Kidney (tissue), 14 donors: Measurements from ENCODE around the gene GTPBP2. TPM values are rescaled to one million over a fixed set of nuclear protein-coding genes. Genes with fewer than 3 reads are reported as not detected.

Source experiments
- DNase-seq, 5 donors: peaks; one replicate each; pipeline ENCODE4 v3.0.0-alpha.2; 2013 to 2020
- FAIRE-seq: peaks from 2 replicates; lab custom pipeline; 2012; peaks lifted over from hg19 to GRCh38; lab: Jason Lieb, UNC
- H3K27ac ChIP-seq, 2 donors: one replicate each; pipeline ENCODE4 v1.7.0; 2013; ENCODE audit warnings: low read depth in 2 of 2, low read length in 2 of 2, inconsistent platforms in 1 of 2
- H3K27me3 ChIP-seq: one replicate; pipeline ENCODE4 v1.7.1; 2013; ENCODE audit warnings: low read length, inconsistent platforms; ENCODE audit not compliant: control insufficient read depth, insufficient read depth
- H3K36me3 ChIP-seq, 3 donors: one replicate each; pipeline versions ENCODE4 v1.7.0 to v1.7.1; 2013; ENCODE audit warnings: low read length in 3 of 3, control low read depth in 1 of 3, inconsistent platforms in 1 of 3; ENCODE audit not compliant: insufficient read depth in 3 of 3, control insufficient read depth in 2 of 3
- H3K4me1 ChIP-seq, 3 donors: one replicate each; pipeline versions ENCODE4 v1.7.0 to v1.7.1; 2013; ENCODE audit warnings: low read length in 3 of 3, inconsistent platforms in 1 of 3, low read depth in 1 of 3; ENCODE audit not compliant: control insufficient read depth in 2 of 3, insufficient read depth in 2 of 3
- H3K4me3 ChIP-seq, 3 donors: one replicate each; pipeline versions ENCODE4 v1.7.0 to v1.8.1; 2013; ENCODE audit warnings: low read length in 3 of 3, control low read depth in 1 of 3, inconsistent platforms in 1 of 3
- H3K9ac ChIP-seq, 3 donors: one replicate each; pipeline versions ENCODE4 v1.7.0 to v1.7.1; 2013; ENCODE audit warnings: low read length in 3 of 3, control low read depth in 1 of 3, inconsistent platforms in 1 of 3
- H3K9me3 ChIP-seq, 3 donors: one replicate each; pipeline versions ENCODE4 v1.7.0 to v1.7.1; 2013; ENCODE audit warnings: low read length in 3 of 3, control low read depth in 1 of 3, inconsistent platforms in 1 of 3; ENCODE audit not compliant: control insufficient read depth in 2 of 3, insufficient read depth in 1 of 3
- CTCF ChIP-seq: IDR thresholded peaks from 3 replicates; pipeline ENCODE4 v1.5.1; 2012; ENCODE audit warnings: mild to moderate bottlenecking, moderate library complexity, borderline replicate concordance; ENCODE audit not compliant: insufficient read depth; ENCODE audit errors: extremely low read depth
- intact Hi-C: fragments of 100-400 bp; cut with DNase I; formaldehyde crosslinking; loops from one replicate; pipeline ENCODE4 v1.11.1; 2022
- polyA plus RNA-seq: library from polyadenylated mRNA; stranded (reverse); fragments of 350-450 nt; fragmentation: Illumina TruSeq; extraction: RNeasy Lipid Tissue Mini Kit (QIAGEN cat#74804); gene quantifications from one replicate; pipeline ENCODE4 v1.2.3, GENCODE V29; 2014; ENCODE audit warnings: low read depth, low replicate concordance; ENCODE audit not compliant: insufficient read depth
- total RNA-seq: library from RNA; stranded (reverse); fragmentation: NEBNext Ultra II Directional; extraction: Animal tissue kit (Norgen Biotek cat#: 25700); gene quantifications from one replicate; pipeline ENCODE4 v1.2.1, GENCODE V29; 2021
- donor health status: control.
- donor health status: control.
- donor health status: control.
- donor health status: control.
- donor health status: control.
- donor health status: DM: yes; HTN: yes; CAD: no.
- donor health status: Normal renal cell carcinoma (clear cell type).

Gene GTPBP2
- total and polyA plus RNA-seq, 2 donors from 2014 or later = 19.7 to 64.6 TPM

- Histone ChIP-seq H3K4me3 (no peak overlapping the region), H3K9me3 (no peaks in the 10 kb centered on the region), H3K27me3 (no peaks in the 10 kb centered on the region), H3K4me1 (no peaks in the 10 kb centered on the region), H3K27ac (no peak overlapping the region), H3K9ac (no peak overlapping the region), H3K36me3 (peaks cover 4 to 68% (median 31%) of the 10 kb centered on the region in 3 donors)
- intact Hi-C loops = no loop called here
- no peak for FAIRE-seq
- no peak for TF ChIP-seq CTCF
- no peak for DNase-seq
Measured at GRCh38 chr6:43676962-43677606, 48.0 kb upstream of the GTPBP2 start.

GRCh38 chr6:43674921-43675320, 45.9 kb upstream of the GTPBP2 start:
- intact Hi-C loops = no loop called here
- Histone ChIP-seq H3K36me3 (peaks cover 3 to 68% (median 30%) of the 10 kb centered on the region in 3 donors), H3K27me3 (no peaks in the 10 kb centered on the region)

GRCh38 chr6:43674291-43674690, 45.2 kb upstream of the GTPBP2 start:
- no peaks in the 10 kb centered on the region for H3K27me3 ChIP-seq
- no peaks in the 10 kb centered on the region for H3K9me3 ChIP-seq
- H3K4me1 ChIP-seq = no peaks in the 10 kb centered on the region
- FAIRE-seq = no peak
- no peak overlapping the region for H3K27ac ChIP-seq
- no peak for DNase-seq
- intact Hi-C loops = no loop called here
- peaks cover 2 to 64% (median 30%) of the 10 kb centered on the region in 3 donors for H3K36me3 ChIP-seq
- H3K4me3 ChIP-seq = no peak overlapping the region
- H3K9ac ChIP-seq = no peak overlapping the region
- TF ChIP-seq CTCF = no peak

More at GRCh38 chr6:43674921-43675320, 45.9 kb upstream of the GTPBP2 start:
- no peak overlapping the region for H3K27ac ChIP-seq
- FAIRE-seq (no peak), DNase-seq (no peak)
- H3K4me3 ChIP-seq = no peak overlapping the region
- H3K9ac ChIP-seq = no peak overlapping the region
- no peaks in the 10 kb centered on the region for H3K4me1 ChIP-seq
- H3K9me3 ChIP-seq = no peaks in the 10 kb centered on the region
- no peak for TF ChIP-seq CTCF
